ENCODE data around the gene RXRA.

RXRA gene

GRCh38 chr9:134340475-134341160, 14.4 kb downstream of the RXRA start:
- DNase-seq: no peak

GRCh38 chr9:134341306-134341705, 15.1 kb downstream of the RXRA start:
- DNase-seq: no peak

GRCh38 chr9:134341929-134342745, 15.9 kb downstream of the RXRA start:
- no peak for DNase-seq

- no peak for DNase-seq
Measured at GRCh38 chr9:134342746-134343115, 16.5 kb downstream of the RXRA start.

- no peak for DNase-seq
Measured at GRCh38 chr9:134343637-134344036, 17.4 kb downstream of the RXRA start.

- no peak for DNase-seq
Measured at GRCh38 chr9:134344068-134344799, 18.0 kb downstream of the RXRA start.

GRCh38 chr9:134344800-134345310, 18.6 kb downstream of the RXRA start:
- no peak for DNase-seq

- no peak for DNase-seq
Measured at GRCh38 chr9:134345737-134346136, 19.5 kb downstream of the RXRA start.

- no peak for DNase-seq
Measured at GRCh38 chr9:134346151-134346550, 19.9 kb downstream of the RXRA start.

GRCh38 chr9:134346840-134347583, 20.8 kb downstream of the RXRA start:
- DNase-seq: no peak

GRCh38 chr9:134347996-134348395, 21.7 kb downstream of the RXRA start:
- no peak for DNase-seq

GRCh38 chr9:134348404-134349155, 22.3 kb downstream of the RXRA start:
- no peak for DNase-seq

- DNase-seq: no peak
Measured at GRCh38 chr9:134349936-134350335, 23.7 kb downstream of the RXRA start.

- DNase-seq: no peak
Measured at GRCh38 chr9:134350416-134350994, 24.2 kb downstream of the RXRA start.

GRCh38 chr9:134351606-134352176, 25.4 kb downstream of the RXRA start:
- no peak for DNase-seq

- no peak for DNase-seq
Measured at GRCh38 chr9:134352247-134352933, 26.1 kb downstream of the RXRA start.

GRCh38 chr9:134353539-134353938, 27.3 kb downstream of the RXRA start:
- no peak for DNase-seq

GRCh38 chr9:134355158-134355557, 28.9 kb downstream of the RXRA start:
- DNase-seq: no peak

GRCh38 chr9:134355561-134356279, 29.5 kb downstream of the RXRA start:
- no peak for DNase-seq

All from NCI-H1105 (cell line).